GM21390 (cell line): ENCODE data around the gene TBRG4.

Experiments used
- ATAC-seq: cut with Tn5 transposase; IDR thresholded peaks from one replicate; pipeline ENCODE4 v1.9.1; 2021; ENCODE audit not compliant: unreplicated experiment

TBRG4 gene

DNA sequence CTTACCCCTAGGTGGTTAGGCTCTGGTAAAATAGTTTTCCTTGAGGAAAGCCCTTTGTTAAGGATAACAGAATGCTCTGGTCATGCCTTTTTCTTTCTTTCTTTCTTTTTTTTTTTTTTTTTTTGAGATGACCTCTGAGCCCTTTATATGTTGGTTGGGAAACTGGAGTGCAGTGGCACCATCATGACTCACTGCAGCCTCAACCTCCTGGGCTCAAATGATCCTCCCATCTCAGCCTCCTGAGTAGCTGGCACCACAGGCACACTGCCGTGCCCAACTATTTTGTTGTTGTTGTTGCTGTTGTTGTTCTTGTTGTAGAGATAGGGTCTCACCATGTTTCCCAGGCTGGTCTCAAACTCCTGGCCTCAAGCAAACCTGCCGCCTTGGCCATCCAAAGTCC lies 50.1 kb downstream of the TBRG4 start:
- ATAC-seq: no peak

DNA sequence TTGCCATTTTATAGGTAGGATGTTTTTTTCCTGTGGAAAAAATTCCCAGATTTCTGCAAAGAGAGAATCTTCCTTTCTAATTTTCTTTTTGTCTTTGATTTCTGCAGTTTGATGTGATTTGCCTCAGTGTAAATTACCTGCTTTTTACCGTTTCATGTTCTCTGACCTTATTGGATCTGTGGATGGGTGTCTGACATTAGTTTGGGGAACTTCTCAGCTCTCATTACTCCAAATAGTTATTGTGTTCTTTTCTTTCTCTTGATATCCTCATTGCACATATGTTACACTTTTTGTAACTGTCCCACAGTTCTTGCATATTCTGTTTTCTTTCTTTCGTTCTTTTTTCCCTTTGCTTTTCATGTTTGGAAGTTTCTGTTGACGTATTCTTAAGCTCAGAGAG lies 51.2 kb downstream of the TBRG4 start:
- ATAC-seq: no peak

DNA sequence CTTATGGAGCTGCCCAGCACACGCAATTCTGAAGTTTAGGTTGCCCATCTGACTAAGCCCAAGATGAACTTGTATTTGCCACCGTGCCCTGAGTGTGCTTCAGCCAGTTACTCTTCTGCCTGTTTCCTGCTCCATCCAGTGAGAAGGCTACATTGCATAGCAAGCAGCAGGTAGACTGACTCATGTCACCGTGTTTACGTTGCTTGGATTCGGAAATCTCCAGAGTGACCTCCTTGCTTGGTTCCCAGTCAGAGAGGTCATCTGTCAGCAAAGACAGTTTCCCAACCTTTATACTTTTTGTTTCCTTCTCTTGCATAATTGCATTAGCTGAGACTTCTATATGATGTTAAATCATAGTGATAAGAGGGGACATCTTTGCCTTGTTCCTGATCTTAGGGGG lies 53.6 kb downstream of the TBRG4 start:
- no peak for ATAC-seq

DNA sequence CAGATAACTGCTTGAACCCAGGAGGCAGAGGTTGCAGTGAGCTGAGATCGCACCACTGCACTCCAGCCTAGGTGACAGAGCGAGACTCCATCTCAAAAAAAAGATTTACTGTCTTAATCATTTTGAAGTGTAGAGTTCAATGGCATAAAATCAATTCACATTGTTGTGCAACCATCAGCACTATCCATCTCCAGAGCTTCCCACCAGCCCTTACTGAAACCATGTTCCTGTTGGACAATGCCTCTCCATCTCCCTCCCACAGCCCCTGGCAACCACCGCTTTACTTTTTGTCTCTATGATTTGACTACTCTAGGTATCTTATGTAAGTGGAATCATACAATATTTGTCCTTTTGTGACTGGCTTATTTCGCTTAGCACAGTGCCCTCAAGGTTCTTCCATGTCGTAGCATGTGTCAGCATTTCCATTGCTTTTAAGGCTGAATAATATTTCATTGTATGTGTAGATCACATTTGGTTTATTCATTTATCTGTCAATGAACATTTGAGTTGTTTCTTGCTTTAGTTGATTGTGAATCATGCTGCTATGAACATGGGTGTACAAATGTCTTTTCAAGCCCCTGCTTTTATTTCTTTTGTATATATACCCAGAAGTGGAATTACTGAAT lies 55.8 kb downstream of the TBRG4 start:
- no peak for ATAC-seq

DNA sequence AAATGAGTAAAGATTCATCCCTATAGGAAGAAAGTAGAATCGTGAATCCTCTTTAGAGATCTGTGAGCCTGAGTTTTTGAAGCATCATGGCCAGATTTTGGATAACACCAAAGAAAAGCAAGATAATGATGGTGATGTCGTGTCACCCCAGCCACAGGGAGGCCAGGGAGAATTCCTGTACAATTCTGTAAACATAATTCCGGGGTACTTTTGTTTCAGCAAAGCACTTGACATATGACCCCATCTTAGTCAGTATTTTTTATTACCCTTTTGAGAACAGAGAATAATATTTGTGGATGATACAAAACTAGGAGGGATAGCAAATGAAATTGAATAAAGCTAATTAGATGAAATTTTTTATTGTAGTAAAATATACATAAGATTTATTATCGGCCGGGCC lies 56.5 kb downstream of the TBRG4 start:
- no peak for ATAC-seq

DNA sequence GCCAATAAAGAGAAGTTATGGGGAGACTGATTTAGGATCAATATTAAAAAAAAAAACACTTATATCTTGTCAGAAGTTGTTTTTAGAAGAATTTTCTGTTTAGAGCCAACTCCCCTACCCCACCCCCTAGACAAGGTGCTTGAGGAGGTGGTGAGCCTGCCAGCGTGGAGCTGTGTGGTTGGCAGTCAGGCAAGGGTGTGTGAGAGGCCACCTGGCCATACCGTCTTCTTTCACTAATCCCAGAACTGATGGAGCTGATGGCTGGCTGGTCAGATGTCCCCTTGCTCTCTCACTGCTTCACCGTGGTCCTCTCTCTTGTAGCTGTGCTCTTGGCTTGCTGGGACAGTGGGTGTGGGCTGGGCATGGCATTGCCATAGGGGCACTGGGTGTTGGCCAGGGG lies 57.1 kb downstream of the TBRG4 start:
- no peak for ATAC-seq

DNA sequence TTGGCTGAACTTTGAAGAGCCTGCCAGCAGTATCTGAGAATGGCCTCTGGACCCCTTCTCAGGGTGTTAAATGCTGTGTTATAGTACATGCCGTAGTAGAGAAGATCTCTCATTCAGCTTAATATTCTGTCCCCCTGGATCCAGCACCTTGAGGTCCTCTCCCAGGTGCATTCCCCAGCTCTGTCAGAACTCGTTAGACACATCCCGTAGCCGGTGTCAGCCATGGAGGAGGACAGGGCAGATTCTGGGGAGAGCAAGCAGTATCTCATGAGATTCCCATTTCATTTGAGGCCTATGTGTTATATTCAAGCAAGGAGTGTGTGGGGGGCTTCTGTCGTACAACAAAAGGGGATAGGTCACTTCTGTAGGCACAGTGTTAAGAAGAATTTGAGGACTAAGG lies 57.6 kb downstream of the TBRG4 start:
- ATAC-seq: no peak

GRCh38 chr7:45053401-45053800 lies 58.1 kb downstream of the TBRG4 start:
- no peak for ATAC-seq

- no peak for ATAC-seq
Measured at GRCh38 chr7:45052011-45052410, 59.5 kb downstream of the TBRG4 start.

DNA sequence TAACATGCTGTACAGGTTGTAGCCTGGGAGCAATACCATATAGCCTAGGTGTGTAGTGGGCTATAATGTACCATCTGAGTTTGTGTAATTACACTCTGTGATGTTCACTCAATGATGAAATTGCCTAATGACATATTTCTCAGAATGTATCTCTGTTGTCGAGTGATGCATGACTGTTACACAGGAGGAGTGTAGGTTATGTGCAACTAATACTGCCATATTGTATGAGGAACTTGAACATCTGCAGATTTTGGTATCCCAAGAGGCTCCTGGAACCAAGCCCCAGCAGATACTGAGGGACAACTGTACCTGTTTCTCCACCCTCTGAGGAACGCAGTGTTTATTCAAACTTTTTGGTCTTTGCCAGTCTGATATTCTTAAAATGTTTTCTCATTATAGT lies 61.3 kb downstream of the TBRG4 start:
- no peak for ATAC-seq
